ENCODE data around the gene CRTC3. TPM values are rescaled to one million over a fixed set of nuclear protein-coding genes. Genes with fewer than 3 reads are reported as not detected.
A peak's percentile ranks its signal among the peaks of the same experiment; 100 is the strongest.

CRTC3 gene
- total and polyA plus RNA-seq, 11 donors: 12.0 to 42.2 (median 24.0) TPM

GRCh38 chr15:90643301-90643632, 113.5 kb downstream of the CRTC3 start:
- no peaks in the 10 kb centered on the region for H3K27me3 ChIP-seq
- H3K27ac ChIP-seq: no peak overlapping the region
- H3K4me3 ChIP-seq: no peak overlapping the region

GRCh38 chr15:90644526-90644925, 114.8 kb downstream of the CRTC3 start:
- TF ChIP-seq POLR2A (IDR thresholded peaks at IDR 0.05): no peak
- no peak for TF ChIP-seq CTCF (IDR thresholded peaks at IDR 0.05)
- ATAC-seq (no peak), DNase-seq (no peak)
- Histone ChIP-seq H3K36me3 (peaks cover 3 to 59% (median 50%) of the 10 kb centered on the region in 9 donors), H3K27ac (peak overlapping the region in 1 of 12 donors; percentile 30), H3K4me3 (no peak overlapping the region), H3K27me3 (no peaks in the 10 kb centered on the region), H3K9me3 (no peaks in the 10 kb centered on the region), H3K4me1 (peaks cover 0 to 20% (median 13%) of the 10 kb centered on the region in 12 donors)
- WGBS, 4 donors: 90 to 96% (median 92%) methylated on average over 8 of the region's 8 CpGs
- intact Hi-C loops (cut with DNase I): no loop called here

More at GRCh38 chr15:90643301-90643632, 113.5 kb downstream of the CRTC3 start:
- WGBS, 4 donors: 91 to 96% (median 93%) methylated on average over 7 of the region's 7 CpGs
- intact Hi-C loops (cut with DNase I): no loop called here
- TF ChIP-seq CTCF (IDR thresholded peaks at IDR 0.05): no peak
- no peak for TF ChIP-seq POLR2A (IDR thresholded peaks at IDR 0.05)
- DNase-seq: no peak
- Histone ChIP-seq H3K36me3 (peaks cover 3 to 72% (median 62%) of the 10 kb centered on the region in 9 donors), H3K4me1 (peaks cover 0 to 7% (median 4%) of the 10 kb centered on the region in 12 donors), H3K9me3 (no peaks in the 10 kb centered on the region)
- no peak for ATAC-seq

GRCh38 chr15:90644952-90645725, 115.4 kb downstream of the CRTC3 start:
- no peak for ATAC-seq
- Histone ChIP-seq H3K4me3 (no peak overlapping the region), H3K36me3 (peaks cover 3 to 53% (median 44%) of the 10 kb centered on the region in 9 donors), H3K27ac (peak overlapping the region in 1 of 12 donors; percentile 22), H3K4me1 (peaks cover 0 to 26% (median 15%) of the 10 kb centered on the region in 12 donors), H3K27me3 (no peaks in the 10 kb centered on the region), H3K9me3 (no peaks in the 10 kb centered on the region)
- DNase-seq: no peak
- TF ChIP-seq CTCF (IDR thresholded peaks at IDR 0.05) (no peak), POLR2A (IDR thresholded peaks at IDR 0.05) (no peak)
- WGBS, 4 donors: 83 to 88% (median 84%) methylated on average over 9 of the region's 9 CpGs
- intact Hi-C loops (cut with DNase I): loop anchor here in 5 of 10 donors (5.0 kb wide), 2 partner anchors 47 to 287 kb away; partner anchors contain the start of gene HDDC3 (in 1 of the 5)

GRCh38 chr15:90645873-90646575, 116.3 kb downstream of the CRTC3 start:
- intact Hi-C loops (cut with DNase I): loop anchor here in 5 of 10 donors (5.0 kb wide), 2 partner anchors 46 to 286 kb away; partner anchors contain the start of gene HDDC3 (in 1 of the 5)
- ATAC-seq (peak in 1 of 4 donors; percentile 14), DNase-seq (no peak)
- Histone ChIP-seq H3K36me3 (peaks cover 3 to 44% (median 35%) of the 10 kb centered on the region in 9 donors), H3K27ac (peak overlapping the region in 1 of 12 donors; percentile 22), H3K9me3 (no peaks in the 10 kb centered on the region), H3K27me3 (no peaks in the 10 kb centered on the region), H3K4me3 (no peak overlapping the region), H3K4me1 (peaks cover 0 to 31% (median 15%) of the 10 kb centered on the region in 12 donors)
- 82 to 83% (median 83%) methylated on average over 23 of the region's 23 CpGs for WGBS, 4 donors
- TF ChIP-seq POLR2A (IDR thresholded peaks at IDR 0.05) (no peak), CTCF (IDR thresholded peaks at IDR 0.05) (no peak)
